CD4-positive, alpha-beta T cell treated with Interleukin-2 at 100 ng/mL for 4 hours (primary cell): ENCODE results near the gene VNN1.
"Not testable (repeated sequence)": the region's sequence is repeated elsewhere in the genome, so short reads cannot be mapped to it uniquely, and the experiment has no call there.

Experiments
- DNase-seq: peaks from one replicate; pipeline ENCODE4 v3.0.0-alpha.2; 2020; ENCODE audit warnings: low spot score

Gene VNN1

DNA sequence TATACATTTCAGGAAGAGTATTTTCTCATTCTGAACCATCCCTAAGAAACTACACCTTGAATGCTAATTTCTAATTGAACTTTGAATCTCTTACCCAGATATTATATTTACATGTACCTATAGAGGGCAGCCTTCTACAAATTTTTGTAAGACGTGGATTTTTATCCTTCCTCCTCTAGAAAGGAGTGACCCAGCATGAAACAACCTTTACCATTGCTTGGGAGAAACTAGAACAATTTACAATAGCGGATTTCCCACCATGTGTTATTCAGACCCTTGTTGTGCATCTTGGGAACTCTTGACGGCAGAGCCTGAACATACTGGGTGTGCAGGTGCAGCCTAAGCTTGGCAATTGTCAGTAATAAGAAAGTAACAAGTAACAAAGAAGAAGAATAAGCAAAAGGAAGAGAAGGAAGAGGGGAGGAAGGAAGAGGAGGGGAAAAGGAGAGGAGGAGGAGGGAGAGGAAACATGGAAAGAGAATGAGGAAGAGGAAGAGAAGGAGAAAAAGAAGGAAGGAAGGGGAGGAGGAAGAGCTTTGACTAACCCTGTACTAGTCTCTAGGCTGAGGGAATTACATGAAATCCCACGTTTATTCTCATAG lies 44.1 kb downstream of the VNN1 start:
- peak; percentile 35 for DNase-seq

DNA sequence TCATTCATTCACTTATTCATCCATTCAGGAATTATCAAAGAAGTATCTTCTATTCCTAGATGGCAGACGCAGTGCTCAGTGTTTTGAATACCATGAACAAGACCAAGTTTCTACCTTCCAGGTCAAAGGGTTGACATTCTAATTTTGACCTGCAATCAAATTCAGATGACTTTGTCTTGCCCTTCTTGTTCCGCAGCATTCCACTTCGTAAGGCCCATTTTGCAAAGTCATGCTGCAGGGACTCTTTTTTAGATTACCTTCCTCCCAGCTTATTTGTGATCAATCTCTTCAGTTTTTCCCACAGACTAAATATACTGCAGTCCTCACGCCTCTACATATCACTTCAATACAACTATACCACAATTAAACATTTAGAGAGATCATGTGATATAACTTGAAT lies 47.7 kb downstream of the VNN1 start:
- no peak for DNase-seq

DNA sequence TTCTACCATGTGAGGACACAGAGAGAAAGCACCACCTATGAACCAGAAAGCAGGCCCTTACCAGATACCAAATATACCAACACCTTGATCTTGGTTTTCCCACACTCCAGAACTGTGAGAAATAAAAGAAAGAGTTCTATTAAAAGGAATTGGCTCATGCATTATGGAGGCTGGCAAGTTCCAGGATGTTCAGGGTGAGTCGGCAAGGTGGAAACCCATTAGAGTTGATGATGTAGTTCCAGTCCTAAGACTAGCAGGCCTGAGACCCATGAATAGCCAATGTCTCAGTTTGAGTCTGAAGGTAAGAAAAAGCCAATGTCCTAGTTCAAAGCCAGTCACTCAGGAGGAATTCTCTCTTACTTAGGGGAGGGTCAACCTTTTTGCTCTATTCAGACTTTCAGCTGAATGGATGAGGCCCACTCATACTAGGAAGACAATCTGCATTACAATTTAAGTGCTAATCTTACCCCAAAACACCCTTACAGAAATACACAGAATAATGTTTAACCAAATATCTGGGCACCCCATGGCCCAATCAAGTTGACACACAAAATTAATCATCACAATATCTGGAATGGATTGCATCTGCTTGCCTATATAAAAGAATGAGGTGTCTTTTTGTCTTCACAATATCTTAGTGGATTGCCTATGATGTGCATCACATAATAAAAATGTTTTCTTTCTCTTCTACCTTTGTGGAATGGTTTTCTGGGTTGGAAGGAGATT lies 49.4 kb downstream of the VNN1 start:
- no peak for DNase-seq

DNA sequence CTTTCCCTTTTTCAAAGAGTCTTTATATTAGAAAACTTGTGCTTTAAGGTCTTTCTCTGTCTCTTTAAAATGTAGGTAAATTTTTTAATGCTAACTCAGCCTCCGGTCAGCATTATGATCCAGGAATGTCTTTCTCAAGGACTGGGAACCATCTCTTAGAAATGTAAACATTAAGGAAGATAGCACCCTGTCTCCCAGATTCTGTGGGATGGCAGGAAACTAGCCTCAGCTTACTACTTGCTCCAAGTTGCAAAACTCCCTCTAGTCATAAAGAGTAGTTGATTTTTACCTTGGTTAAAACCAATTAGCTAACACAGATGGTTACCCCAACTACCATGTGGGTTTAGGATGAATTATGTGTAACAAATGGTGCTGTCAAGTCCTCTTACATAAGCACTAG lies 50.2 kb downstream of the VNN1 start:
- DNase-seq, result no peak

GRCh38 chr6:132661906-132662305 lies 51.9 kb downstream of the VNN1 start:
- DNase-seq, result no peak

DNA sequence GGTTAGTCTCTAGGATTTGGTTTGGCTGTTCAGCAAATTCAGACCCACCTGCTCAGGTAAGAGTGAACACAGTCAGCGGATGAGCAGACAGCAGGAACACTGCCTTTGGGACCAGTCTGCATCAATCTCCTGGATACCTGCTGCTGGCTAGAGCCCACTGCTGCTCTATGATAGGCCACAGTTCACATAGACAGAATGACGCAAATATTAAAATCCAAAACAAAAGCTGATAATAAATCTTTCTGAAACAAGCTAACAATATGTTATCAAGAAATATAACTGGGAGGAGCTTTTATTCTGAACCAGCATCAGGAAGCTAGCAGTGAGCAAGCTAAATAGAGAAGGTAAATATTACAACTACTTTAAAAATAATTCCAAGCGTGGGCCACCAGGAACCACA lies 54.8 kb downstream of the VNN1 start, which contains the start of gene TAAR1:
TSS of gene TAAR1 (minus strand) at position 101 of the 400 bp plus-strand sequence. CDS start 13,179 bp downstream, outside the sequence.
- DNase-seq, result no peak

DNA sequence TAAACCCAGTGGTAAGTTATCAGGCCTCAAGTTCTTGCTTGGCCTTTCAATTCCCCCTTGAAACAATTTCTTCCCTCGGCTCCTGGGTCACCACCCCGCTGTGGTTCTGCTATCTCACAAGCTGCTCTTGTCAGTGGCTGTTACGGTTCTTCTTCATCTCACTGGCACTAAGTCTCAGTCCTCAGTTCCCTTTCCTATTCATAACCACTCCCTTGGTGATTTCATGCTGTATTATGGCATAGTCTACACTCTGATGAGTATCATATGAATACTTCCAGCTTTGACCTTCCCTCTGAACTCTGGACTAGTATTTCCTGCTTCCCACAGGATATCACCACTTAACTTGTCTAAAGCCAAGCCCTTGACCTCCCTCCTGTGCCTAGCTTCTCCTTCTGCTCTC lies 62.8 kb downstream of the VNN1 start:
- DNase-seq, result no peak

- no peak for DNase-seq
Observed at GRCh38 chr6:132650429-132650828, 63.4 kb downstream of the VNN1 start.

DNA sequence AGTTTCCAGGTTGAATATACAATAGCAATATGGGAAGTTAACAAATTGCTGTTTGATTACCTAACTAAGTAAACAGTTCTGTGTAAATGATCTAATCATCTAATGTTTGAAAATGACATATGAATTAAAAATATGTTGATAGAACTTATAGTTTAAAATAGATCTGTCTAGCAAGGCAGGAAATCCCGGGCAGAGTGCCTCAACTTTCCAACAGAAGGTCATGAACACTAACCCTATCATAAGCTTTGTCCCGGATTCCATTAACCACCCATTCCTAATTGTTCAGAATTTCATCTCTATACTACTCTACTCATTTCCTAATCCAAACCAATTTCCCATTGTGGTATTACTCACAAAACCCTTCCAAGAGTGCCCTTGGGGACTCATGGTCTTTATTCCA lies 65.0 kb downstream of the VNN1 start:
- DNase-seq, result no peak

DNA sequence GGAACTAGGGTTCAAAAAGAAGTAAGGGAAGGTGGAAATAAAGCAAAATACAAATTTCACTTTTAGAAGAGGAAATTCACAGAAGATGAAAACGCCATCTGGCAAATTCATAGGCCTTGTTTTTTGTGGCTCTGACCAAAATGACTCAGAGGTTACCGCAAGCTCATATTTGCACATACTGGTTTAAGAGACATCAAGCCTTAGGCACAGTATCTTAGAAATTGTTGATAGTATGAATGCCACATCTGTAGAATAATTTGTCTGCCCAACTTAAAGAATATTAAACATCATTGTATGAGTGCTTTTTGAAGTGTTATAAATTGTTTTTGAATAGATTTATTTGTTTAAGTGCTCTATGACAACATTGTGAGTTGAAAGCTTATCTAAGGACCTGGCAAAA lies 65.5 kb downstream of the VNN1 start:
- DNase-seq, result peak; percentile 24

- no peak for DNase-seq
Observed at GRCh38 chr6:132643547-132643946, 70.3 kb downstream of the VNN1 start.

- not testable (repeated sequence) for DNase-seq
Observed at GRCh38 chr6:132637135-132637534, 76.7 kb downstream of the VNN1 start.

- not testable (repeated sequence) for DNase-seq
Observed at GRCh38 chr6:132635906-132636305, 77.9 kb downstream of the VNN1 start.

DNA sequence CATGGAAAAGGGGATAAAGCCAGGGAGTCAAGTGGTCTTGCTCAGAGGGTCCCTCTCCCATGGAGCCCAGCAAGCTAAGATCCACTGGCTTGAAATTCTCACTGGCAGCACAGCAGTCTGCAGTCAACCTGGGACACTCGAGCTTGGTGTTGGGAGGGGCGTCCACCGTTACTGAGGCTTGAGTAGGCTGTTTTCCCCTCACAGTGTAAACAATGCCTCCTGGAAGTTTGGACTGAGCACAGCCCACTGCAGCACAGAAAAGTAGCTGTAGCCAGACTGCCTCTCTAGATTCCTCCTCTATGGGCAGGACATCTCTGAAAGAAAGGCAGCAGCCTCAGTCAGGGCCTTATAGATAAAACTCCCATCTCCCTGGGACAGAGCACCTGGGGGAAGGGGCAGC lies 78.6 kb downstream of the VNN1 start:
- not testable (repeated sequence) for DNase-seq

DNA sequence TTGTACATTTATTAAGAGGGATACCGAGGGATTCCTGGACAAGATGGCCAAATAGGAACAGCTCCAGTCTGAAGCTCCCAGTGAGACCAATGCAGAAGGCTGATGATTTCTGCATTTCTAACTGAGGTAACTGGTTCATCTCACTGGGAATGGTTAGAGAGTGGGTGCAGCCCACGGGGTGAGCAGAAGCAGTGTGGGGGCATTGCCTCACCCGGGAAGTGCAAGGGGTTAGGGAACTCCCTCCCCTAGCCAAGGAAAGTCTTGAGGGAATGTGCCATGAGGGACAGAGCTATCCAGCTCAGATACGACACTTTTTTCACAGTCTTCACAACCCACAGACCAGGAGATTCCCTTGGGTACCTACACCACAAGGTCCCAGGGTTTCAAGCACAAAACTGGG lies 79.1 kb downstream of the VNN1 start:
- no peak for DNase-seq

GRCh38 chr6:132633362-132633761 lies 80.5 kb downstream of the VNN1 start:
- no peak for DNase-seq
